Measurements from ENCODE around the gene GRM7.

DNA sequence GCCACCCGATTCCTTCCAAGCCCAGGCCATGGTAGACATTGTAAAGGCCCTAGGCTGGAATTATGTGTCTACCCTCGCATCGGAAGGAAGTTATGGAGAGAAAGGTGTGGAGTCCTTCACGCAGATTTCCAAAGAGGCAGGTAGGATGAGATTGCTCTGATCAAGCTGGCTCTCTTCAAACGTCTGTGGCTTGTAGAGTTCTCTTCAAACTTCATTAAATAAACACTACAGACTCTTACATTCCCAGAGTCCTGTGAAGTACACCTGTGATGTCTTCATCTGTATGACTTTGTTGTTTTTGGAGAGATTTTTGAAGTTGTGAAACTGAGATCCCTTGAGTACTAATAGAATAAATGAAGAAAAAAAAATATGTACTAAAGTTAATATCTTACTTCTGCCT, 285.6 kb downstream of the GRM7 start:
- TF ChIP-seq, protein P1, sequence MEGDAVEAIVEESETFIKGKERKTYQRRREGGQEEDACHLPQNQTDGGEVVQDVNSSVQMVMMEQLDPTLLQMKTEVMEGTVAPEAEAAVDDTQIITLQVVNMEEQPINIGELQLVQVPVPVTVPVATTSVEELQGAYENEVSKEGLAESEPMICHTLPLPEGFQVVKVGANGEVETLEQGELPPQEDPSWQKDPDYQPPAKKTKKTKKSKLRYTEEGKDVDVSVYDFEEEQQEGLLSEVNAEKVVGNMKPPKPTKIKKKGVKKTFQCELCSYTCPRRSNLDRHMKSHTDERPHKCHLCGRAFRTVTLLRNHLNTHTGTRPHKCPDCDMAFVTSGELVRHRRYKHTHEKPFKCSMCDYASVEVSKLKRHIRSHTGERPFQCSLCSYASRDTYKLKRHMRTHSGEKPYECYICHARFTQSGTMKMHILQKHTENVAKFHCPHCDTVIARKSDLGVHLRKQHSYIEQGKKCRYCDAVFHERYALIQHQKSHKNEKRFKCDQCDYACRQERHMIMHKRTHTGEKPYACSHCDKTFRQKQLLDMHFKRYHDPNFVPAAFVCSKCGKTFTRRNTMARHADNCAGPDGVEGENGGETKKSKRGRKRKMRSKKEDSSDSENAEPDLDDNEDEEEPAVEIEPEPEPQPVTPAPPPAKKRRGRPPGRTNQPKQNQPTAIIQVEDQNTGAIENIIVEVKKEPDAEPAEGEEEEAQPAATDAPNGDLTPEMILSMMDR (IDR thresholded peaks at IDR 0.05 in 8 of 11, conservative IDR thresholded peaks at IDR 0.05 in 3 of 11) = no peak
- TF ChIP-seq POLR2AphosphoS5 (IDR thresholded peaks at IDR 0.05) = no peak
